ENCODE data around the gene BCL11A.

BCL11A gene

GRCh38 chr2:60558536-60558935 is 5.1 kb upstream of the BCL11A start:
- DNase-seq (ENCODE audit: low read depth): no peak

GRCh38 chr2:60557486-60557864 is 4.0 kb upstream of the BCL11A start:
- no peak for DNase-seq (ENCODE audit: low read depth)

- no peak for DNase-seq (ENCODE audit: low read depth)
Measured at GRCh38 chr2:60556576-60557485, 3.4 kb upstream of the BCL11A start.

- no peak for DNase-seq (ENCODE audit: low read depth)
Measured at GRCh38 chr2:60556175-60556574, 2.7 kb upstream of the BCL11A start.

- DNase-seq (ENCODE audit: low read depth): no peak
Measured at GRCh38 chr2:60555783-60556139, 2.3 kb upstream of the BCL11A start.

- DNase-seq (ENCODE audit: low read depth): peak; percentile 78
Measured at GRCh38 chr2:60555066-60555782, 1.8 kb upstream of the BCL11A start.

GRCh38 chr2:60554646-60555065 is 1.2 kb upstream of the BCL11A start:
- DNase-seq (ENCODE audit: low read depth): no peak

GRCh38 chr2:60554074-60554645 is 706 bp upstream of the BCL11A start:
- peak; percentile 27 for DNase-seq (ENCODE audit: low read depth)

GRCh38 chr2:60552851-60553494 is 481 bp downstream of the BCL11A start:
- no peak for DNase-seq (ENCODE audit: low read depth)

- DNase-seq (ENCODE audit: low read depth): peak; percentile 41
Measured at GRCh38 chr2:60552078-60552850, 1.2 kb downstream of the BCL11A start.

- peak; percentile 70 for DNase-seq (ENCODE audit: low read depth)
Measured at GRCh38 chr2:60551240-60552077, 2.0 kb downstream of the BCL11A start.

- no peak for DNase-seq (ENCODE audit: low read depth)
Measured at GRCh38 chr2:60550984-60551239, 2.5 kb downstream of the BCL11A start.

- DNase-seq (ENCODE audit: low read depth): peak; percentile 90
Measured at GRCh38 chr2:60550178-60550983, 3.1 kb downstream of the BCL11A start.

- DNase-seq (ENCODE audit: low read depth): no peak
Measured at GRCh38 chr2:60549928-60550177, 3.6 kb downstream of the BCL11A start.

- DNase-seq (ENCODE audit: low read depth): peak; percentile 46
Measured at GRCh38 chr2:60549238-60549927, 4.1 kb downstream of the BCL11A start.

- DNase-seq (ENCODE audit: low read depth): no peak
Measured at GRCh38 chr2:60548845-60549237, 4.6 kb downstream of the BCL11A start.

- DNase-seq (ENCODE audit: low read depth): no peak
Measured at GRCh38 chr2:60548311-60548710, 5.1 kb downstream of the BCL11A start.

GRCh38 chr2:60547841-60548240 is 5.6 kb downstream of the BCL11A start:
- no peak for DNase-seq (ENCODE audit: low read depth)

- no peak for DNase-seq (ENCODE audit: low read depth)
Measured at GRCh38 chr2:60546756-60547420, 6.6 kb downstream of the BCL11A start.
